G401.6 (cell line): ENCODE data around the gene SEC24A.
A peak's percentile ranks its signal among the peaks of the same experiment; 100 is the strongest.
"Not testable (repeated sequence)": the region's sequence is repeated elsewhere in the genome, so short reads cannot be mapped to it uniquely, and the experiment has no call there.

Source experiments
- FAIRE-seq: peaks from 2 replicates; lab custom pipeline; 2012; peaks lifted over from hg19 to GRCh38; lab: Jason Lieb, UNC

Gene SEC24A

GRCh38 chr5:134749415-134749814, 100.8 kb downstream of the SEC24A start:
- FAIRE-seq = no peak

GRCh38 chr5:134758176-134758503, 109.6 kb downstream of the SEC24A start:
- FAIRE-seq = no peak

- peak; percentile 90 for FAIRE-seq
Observed at GRCh38 chr5:134758504-134759341, 110.1 kb downstream of the SEC24A start, which contains the start of gene DDX46. DDX46 (plus strand) TSS chr5:134758779; CDS start chr5:134758939, 160 bp downstream.

- not testable (repeated sequence) for FAIRE-seq
Observed at GRCh38 chr5:134767528-134768291, 119.1 kb downstream of the SEC24A start.

GRCh38 chr5:134769206-134769605, 120.6 kb downstream of the SEC24A start:
- FAIRE-seq = no peak

GRCh38 chr5:134772461-134773125, 124.0 kb downstream of the SEC24A start:
- no peak for FAIRE-seq

- FAIRE-seq = no peak
Observed at GRCh38 chr5:134777366-134777765, 128.8 kb downstream of the SEC24A start.
